ENCODE results near the gene PPY.

The PPY gene

GRCh38 chr17:43986225-43986981 is 44.1 kb upstream of the PPY start:
- no peak overlapping the region for H3K9ac ChIP-seq (ENCODE audit: low read depth, low read length, poor library complexity, severe bottlenecking)
- no peaks in the 10 kb centered on the region for H3K27me3 ChIP-seq (ENCODE audit: insufficient read depth, low read length, poor library complexity, severe bottlenecking)
- H3F3A ChIP-seq (ENCODE audit: low read depth): no peaks in the 10 kb centered on the region
- no peak overlapping the region for H3K4me3 ChIP-seq (ENCODE audit: low read length, poor library complexity, severe bottlenecking)
- H3K79me2 ChIP-seq (ENCODE audit: insufficient read depth, low read length): no peaks in the 10 kb centered on the region
- TF ChIP-seq EZH2phosphoT487 (IDR thresholded peaks at IDR 0.05; ENCODE audit: borderline replicate concordance) (no peak), CTCF (conservative IDR thresholded peaks at IDR 0.05; ENCODE audit: low read length) (no peak)
- no peaks in the 10 kb centered on the region for H3K36me3 ChIP-seq (ENCODE audit: insufficient read depth, low read length)
- H3K9me3 ChIP-seq (ENCODE audit: insufficient read depth, low read depth, low read length): no peaks in the 10 kb centered on the region
- H4K20me1 ChIP-seq (ENCODE audit: insufficient read depth, low read length, poor library complexity, severe bottlenecking): no peaks in the 10 kb centered on the region
- H3K4me1 ChIP-seq (ENCODE audit: insufficient read depth, low read length, poor library complexity, severe bottlenecking): no peaks in the 10 kb centered on the region
- no peak overlapping the region for H2AFZ ChIP-seq (ENCODE audit: low read length)
- H3K9me2 ChIP-seq (replicated peaks; ENCODE audit: low read depth, low read length): no peaks in the 10 kb centered on the region
- H3K4me2 ChIP-seq (ENCODE audit: low read depth, low read length, poor library complexity, severe bottlenecking): no peak overlapping the region

DNA sequence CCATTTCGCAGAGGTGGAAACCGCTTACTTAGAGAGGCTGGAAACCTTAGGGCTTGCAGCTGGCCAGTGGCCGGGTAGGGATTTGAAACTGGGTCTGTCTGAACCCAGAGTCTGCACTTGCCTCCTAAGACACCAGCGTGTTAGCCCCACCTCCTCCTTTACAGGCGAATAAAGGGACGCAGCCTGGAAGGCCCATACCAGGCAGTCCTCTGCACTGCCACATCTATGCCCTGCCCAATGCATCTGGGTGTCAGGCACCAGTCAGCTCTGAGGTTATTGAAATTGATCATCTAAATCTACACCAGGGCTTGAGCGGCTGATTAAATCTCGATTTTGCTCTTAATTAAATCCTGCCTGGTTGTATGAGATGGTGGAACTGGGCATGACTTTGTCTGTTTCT is 42.2 kb upstream of the PPY start:
- Histone ChIP-seq H3K36me3 (ENCODE audit: insufficient read depth, low read length) (no peaks in the 10 kb centered on the region), H4K20me1 (ENCODE audit: insufficient read depth, low read length, poor library complexity, severe bottlenecking) (no peaks in the 10 kb centered on the region), H3K27me3 (ENCODE audit: insufficient read depth, low read length, poor library complexity, severe bottlenecking) (no peaks in the 10 kb centered on the region), H3K4me2 (ENCODE audit: low read depth, low read length, poor library complexity, severe bottlenecking) (no peak overlapping the region), H3K4me1 (ENCODE audit: insufficient read depth, low read length, poor library complexity, severe bottlenecking) (no peaks in the 10 kb centered on the region), H3K4me3 (ENCODE audit: low read length, poor library complexity, severe bottlenecking) (no peak overlapping the region), H3K79me2 (ENCODE audit: insufficient read depth, low read length) (no peaks in the 10 kb centered on the region), H3K9me3 (ENCODE audit: insufficient read depth, low read depth, low read length) (no peaks in the 10 kb centered on the region), H3F3A (ENCODE audit: low read depth) (no peaks in the 10 kb centered on the region), H3K9me2 (replicated peaks; ENCODE audit: low read depth, low read length) (no peaks in the 10 kb centered on the region), H3K9ac (ENCODE audit: low read depth, low read length, poor library complexity, severe bottlenecking) (no peak overlapping the region), H2AFZ (ENCODE audit: low read length) (no peak overlapping the region)
- TF ChIP-seq CTCF (conservative IDR thresholded peaks at IDR 0.05; ENCODE audit: low read length) (no peak), EZH2phosphoT487 (IDR thresholded peaks at IDR 0.05; ENCODE audit: borderline replicate concordance) (no peak)

DNA sequence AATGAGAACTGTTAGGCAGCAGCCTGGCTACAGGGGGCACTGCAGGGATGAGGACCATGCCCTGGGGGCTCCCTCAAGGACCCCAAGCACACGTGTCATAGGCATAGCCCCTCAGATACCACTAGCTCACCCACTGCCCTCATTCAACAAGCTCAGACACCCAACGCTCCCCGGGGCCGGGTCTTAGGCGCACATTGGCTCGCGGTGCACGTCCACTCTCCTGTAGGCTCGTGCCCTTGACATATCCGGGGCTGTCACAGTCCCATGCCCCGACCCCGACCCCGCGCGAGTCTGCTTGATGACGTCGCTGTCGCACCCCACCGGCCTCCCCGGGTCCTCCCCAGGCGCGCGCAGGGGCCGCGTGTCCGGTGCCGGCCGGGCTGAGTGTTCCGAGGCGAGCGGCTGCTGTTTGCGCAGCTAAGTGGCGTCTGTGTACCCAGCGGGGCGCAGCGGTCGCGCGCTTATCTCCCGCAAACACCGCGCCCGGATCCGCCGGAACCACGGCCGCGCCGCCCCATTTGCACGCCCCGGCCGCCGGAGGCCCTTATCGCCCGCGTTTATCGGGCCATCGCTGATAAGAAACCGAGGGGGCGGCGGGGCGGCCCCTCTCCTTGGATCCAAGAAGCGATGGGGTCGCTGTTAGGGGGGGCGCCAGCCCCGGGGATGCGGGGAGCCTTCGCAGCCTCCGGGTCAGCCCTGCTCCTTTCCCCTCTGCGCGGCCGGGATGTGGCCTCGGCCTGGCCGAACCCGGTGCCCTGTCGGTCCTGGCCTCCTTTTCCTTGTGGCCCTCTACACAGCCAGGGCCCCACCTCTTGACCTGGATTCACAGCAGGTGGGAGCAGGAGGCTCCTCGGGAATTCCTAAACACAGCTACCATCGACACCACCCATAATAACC is 41.5 kb upstream of the PPY start:
- TF ChIP-seq EZH2phosphoT487 (IDR thresholded peaks at IDR 0.05; ENCODE audit: borderline replicate concordance): no peak
- peak; percentile 23; the same call in 1 of the 2 replicates for TF ChIP-seq CTCF (conservative IDR thresholded peaks at IDR 0.05; ENCODE audit: low read length)
- Histone ChIP-seq H4K20me1 (ENCODE audit: insufficient read depth, low read length, poor library complexity, severe bottlenecking) (no peaks in the 10 kb centered on the region), H3K79me2 (ENCODE audit: insufficient read depth, low read length) (no peaks in the 10 kb centered on the region), H3K9ac (ENCODE audit: low read depth, low read length, poor library complexity, severe bottlenecking) (no peak overlapping the region), H3K27me3 (ENCODE audit: insufficient read depth, low read length, poor library complexity, severe bottlenecking) (no peaks in the 10 kb centered on the region), H3K4me2 (ENCODE audit: low read depth, low read length, poor library complexity, severe bottlenecking) (no peak overlapping the region), H3K9me2 (replicated peaks; ENCODE audit: low read depth, low read length) (no peaks in the 10 kb centered on the region), H3K36me3 (ENCODE audit: insufficient read depth, low read length) (no peaks in the 10 kb centered on the region), H2AFZ (ENCODE audit: low read length) (no peak overlapping the region), H3K9me3 (ENCODE audit: insufficient read depth, low read depth, low read length) (no peaks in the 10 kb centered on the region), H3K4me3 (ENCODE audit: low read length, poor library complexity, severe bottlenecking) (no peak overlapping the region), H3K4me1 (ENCODE audit: insufficient read depth, low read length, poor library complexity, severe bottlenecking) (no peaks in the 10 kb centered on the region), H3F3A (ENCODE audit: low read depth) (no peaks in the 10 kb centered on the region)
